COLO668 (cell line): ENCODE data around the gene HES1.
"Not testable (repeated sequence)": the region's sequence is repeated elsewhere in the genome, so short reads cannot be mapped to it uniquely, and the experiment has no call there.

Source experiments
- DNase-seq: peaks from one replicate; lab custom pipeline; 2025; ENCODE audit not compliant: unreplicated experiment; lab: John Stamatoyannopoulos, UW

Gene HES1

DNA sequence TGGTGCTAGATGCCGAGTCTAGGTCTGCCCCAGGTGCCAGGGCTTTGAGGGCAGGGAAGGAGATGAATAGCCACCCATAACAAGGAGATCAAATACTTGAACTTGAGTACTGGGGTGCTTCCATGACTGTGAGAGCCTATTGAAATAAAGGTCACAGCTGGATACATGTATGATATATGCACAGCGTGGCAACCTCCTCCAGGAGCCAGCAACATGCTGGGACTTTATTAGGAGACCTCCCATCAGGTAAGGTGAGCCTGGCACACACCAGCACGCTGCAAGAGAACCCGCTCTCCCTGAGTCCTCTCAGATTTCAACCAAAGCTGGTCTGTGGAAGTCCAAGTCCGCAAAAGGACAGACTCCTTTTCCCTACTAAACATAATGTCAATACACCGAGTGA, 10.5 kb upstream of the HES1 start:
- peak; percentile 71 for DNase-seq

DNA sequence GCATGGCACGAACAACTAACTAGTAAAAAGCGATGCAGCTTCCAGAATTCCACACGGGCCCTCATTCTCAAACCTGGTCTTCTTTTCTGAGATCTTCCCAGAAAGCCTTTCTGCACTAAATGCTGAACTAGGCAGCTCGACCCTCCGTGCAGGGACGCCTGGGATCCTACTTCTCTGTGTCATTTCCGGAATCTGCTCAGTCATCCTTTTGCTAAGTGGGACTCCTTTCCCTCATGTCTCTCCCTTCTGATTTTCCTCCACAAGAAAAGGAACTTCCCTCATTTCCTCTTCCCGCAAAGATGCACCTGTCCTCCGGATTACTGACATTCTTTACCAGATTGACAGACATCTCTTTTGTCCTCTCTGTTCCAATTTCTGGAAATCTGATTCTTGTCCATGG, 9.2 kb upstream of the HES1 start:
- DNase-seq, result no peak

DNA sequence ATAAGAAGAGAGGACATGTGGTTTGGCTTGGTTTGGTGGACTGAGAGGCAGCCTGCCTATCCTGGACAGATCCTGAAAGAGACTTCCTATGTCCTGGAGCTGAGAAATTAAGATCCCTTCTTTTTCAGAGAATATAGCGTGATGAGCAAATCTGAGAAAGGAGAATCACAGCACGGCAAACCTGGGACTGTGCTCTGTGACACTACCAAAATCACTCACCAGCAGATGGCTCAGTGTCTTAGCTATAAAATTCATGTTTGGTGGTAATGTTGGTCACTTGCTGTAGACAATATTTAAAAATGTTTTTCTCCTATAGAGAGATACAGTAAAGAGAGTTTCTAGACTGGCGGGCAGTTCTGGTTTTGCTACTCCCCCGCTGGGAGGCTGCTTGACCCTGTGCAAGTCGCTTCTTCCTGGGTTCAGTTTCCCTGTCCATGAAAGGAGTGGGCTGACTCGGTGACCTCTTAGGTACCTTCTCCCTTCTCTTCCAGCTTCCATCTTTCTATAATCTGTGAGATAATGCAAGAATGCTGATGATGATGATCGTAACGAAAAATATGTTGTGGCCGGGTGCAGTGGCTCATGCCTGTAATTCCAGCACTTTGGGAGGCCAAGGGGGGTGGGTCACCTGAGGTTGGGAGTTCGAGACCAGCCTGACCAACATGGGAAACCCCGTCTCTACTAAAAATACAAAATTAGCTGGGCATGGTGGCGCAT, 7.6 kb upstream of the HES1 start:
- no peak for DNase-seq

DNA sequence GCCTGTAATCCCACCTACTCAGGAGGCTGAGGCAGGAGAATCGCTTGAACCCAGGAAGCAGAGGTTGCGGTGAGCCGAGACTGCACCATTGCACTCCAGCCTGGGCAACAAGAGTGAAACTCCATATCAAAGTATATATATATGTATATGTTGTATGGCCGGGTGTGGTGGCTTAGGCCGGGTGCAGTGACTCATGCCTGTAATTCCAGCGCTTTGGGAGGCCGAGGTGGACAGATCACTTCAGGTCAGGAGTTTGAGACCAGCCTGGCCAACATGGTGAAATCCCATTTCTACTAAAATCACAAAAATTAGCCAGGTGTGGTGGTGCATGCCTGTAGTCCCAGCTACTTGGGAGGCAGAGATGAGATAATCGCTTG, 7.0 kb upstream of the HES1 start:
- DNase-seq, result not testable (repeated sequence)

DNA sequence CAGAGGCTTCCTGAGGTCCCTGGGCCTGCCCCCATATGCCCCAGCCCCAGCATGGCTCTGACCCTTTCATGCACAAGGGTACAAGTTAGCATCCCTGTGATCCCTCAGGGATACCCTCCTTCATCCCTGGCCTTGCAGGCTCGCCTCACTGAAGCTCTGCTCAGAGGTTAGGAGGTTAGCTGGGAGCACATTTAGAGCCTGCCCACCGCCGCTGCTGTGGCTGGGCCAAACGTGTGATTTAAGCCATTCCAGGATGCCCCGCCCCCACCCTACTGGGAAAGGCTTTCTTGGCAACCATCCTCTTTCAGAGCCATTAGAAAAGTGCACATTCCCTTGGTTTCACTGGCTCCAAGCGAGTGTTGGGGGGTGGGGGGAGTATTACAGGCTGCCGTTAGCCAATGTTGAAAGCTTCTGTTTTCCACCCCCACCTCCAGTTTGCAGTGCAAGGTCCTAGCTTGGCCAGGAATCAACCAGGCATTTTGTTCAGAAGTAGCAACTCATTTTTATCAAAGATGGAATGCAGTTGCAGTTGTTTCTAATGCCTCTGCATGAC, 6.3 kb upstream of the HES1 start:
- DNase-seq, result no peak

DNA sequence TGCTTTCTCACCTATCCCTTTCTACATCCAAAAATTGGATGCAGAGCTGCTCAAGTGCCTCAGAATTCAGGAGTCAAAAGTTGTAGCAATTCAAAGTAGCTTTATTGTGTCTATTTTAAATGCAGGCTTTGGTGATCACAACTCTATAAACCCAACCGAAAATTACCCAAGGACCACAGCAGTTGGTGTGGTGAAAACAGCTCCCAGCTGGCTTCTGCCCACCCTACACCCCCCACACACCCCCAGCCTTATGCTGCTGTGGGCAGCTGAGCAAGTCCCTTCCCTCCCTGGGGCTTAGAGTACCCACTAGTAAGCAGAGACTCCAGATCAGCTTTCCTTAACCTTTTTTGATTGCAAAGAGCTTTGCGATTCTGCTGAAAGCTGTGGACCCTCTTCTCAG, 5.8 kb upstream of the HES1 start:
- no peak for DNase-seq

DNA sequence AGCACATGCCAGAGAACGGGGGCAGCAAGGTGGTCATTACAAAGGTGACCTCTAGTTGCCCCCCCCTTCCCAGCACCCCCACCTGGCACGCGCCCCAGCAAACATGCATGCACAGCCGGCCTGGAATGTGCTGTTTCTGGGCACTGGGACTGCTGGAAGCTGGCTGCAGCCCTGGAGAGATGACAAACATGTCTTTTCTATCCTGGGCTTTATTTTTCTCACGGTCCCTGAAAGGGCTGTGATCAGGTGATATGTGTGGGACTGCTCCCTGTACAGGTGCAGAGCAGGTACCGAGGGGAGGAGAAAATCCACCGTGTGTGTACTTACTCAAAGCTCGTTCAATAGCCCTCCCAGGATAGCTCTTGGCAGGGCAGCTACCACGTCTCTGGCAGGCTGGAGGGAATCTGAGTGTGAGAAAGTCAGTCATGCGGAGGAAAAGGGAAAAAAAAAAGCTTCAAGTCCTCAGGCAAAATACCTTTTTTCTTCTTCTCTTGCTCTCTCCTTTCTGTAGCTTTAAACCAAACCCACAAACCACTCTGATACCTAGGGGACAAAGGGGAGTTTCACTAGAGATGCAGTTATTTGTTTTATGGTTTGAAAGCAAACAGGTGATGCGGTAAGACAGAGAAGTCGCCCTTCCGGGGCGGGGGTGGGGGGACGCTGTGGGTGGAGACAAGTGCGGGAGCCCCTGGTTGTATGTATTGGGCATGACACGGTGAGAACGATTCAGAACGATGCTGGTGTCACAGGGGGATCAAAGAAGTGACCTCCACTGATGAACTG, 5.0 kb upstream of the HES1 start:
- peak; percentile 72 for DNase-seq

DNA sequence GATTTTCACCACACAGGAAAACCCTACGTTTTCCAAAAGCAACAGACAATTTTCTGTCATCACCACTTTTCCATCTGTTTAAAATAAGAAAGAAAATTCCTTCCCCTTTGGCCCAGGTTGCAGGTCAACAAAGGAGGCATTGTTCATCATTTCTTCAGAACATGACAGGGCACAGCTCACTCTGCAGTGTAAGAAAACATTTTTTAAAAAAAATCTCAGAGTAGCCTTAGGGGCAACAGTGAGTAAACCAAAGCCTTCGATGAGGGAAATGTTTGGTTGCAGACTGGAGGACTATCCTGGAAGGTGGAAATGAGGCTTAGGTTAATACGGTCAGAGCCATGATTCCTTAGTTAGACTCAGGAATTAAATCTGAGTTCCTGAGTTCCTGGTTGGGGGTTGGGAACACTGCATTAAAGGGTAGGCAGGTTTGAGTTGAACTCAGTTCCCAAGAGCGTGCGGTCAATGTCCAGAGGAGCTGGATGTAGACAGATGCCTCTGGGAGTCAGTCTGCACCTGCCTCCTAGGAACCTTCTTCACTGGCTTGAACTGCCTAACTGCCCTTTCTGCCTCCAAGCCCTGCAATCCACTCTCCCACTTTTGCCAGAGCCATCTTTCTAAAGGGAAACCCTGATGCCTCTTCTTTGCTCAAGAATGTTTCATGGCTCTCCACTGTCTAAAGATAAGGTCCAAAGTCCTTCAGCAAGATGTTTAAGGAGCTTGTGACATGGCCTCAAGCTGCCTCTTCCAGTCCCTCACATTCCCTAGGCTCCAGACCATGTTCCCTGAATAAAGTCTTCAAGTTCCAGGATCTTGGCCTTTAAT, 3.3 kb upstream of the HES1 start:
- DNase-seq, result no peak

DNA sequence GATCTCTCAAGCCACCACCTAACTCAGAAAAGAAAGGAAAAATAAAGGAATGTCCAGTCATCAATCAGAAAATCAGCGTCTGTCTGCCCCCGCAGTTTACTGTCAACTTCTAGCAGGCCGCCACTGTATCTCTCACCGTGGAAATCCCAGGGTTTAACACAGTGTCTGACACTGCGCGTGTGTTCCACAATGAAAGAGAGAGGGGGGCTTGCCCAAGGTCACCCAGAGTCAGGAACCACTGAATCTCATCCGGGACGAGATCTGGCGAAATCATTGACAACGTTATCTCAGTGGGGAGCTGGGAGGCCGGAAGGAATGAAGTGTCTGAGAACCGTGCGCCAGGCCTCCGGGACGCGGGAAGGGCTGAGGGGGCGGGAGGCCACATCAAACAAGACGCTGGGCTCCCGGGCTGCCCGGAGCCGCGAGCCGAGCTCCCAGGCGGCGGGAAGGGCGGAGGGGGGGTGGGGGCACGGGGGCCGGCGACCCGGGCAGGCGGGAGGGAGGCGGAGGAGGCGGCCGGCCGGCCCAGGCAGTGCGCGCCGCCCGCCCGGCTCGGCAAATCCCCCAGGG, 2.2 kb upstream of the HES1 start:
- DNase-seq, result peak; percentile 70

DNA sequence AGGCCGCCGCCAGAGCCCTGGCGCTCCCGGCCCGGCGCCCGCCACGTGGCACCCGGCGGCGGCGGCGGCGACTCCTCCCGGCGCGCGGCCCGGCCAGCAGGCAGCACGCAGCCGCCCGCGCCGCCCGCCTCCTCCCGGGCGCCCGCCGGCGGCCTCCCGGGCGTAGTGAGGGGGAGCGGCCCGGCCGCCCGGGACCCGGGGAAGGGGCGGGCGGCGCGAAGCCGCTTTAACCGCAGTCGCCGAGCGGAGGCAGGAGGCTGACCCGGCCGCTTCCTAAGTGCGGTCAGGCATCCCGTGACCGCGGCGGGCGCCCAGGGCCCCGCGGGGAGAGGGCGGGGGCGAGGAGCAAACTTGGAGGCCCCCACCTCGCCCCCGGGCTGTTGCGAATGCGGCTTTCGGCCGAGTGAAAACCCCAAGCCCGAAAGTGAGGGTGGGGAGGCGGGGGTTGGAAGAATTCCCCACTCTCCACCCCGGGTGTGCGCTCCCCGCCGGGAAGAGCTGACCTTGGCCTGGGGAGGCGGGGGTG, 1.7 kb upstream of the HES1 start:
- peak; percentile 85 for DNase-seq

DNA sequence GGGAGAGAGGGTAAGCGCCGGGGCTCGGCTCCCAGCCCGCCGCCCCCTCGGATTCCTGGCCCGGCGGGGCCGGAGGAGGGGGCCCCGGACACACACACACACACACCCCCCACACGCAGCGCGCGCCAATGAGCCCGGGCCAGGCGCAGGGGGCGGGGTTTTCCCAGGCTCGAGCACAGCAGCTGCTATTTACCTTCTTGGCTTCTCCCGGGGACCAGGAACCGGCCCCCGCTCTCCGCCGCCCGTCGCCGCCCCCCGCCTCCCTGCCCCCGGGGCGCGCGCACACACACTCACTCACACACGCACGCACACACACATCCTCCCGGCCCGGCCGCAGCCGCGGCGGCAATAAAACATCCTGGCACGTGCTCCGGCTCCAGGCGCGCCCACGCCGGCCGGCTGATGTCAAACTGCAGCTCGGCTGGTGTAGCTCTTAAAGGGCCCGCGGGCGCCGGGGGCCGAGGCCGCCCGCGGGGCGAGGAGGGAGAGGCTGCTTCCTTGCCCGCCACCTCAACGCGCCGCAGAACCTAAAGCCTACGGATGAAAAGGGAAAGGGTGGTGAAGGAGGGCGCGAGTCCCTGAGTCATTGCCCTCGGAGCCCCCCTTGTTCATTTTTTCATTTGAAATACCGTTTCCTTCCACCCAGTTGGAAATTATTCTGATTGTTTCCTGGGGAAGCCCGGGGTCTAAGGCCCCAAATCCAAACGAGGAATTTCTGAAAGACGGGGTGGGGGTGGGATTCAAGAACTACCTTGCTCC, 1.0 kb upstream of the HES1 start:
- peak; percentile 96 for DNase-seq

DNA sequence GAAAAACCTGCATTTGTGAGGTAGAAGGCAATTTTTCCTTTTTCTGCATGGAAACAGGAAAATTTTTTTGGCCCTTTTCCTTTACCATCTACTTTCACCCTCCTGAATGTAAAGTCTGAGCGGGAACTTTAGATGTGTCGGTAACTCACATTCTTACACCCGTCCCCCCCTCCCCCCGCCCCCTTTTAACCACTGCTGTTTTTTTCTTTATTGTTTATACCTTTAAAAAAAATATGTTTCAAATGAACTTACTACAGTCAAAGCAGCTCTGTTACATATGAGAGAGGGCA, 487 bp upstream of the HES1 start:
- DNase-seq, result no peak

DNA sequence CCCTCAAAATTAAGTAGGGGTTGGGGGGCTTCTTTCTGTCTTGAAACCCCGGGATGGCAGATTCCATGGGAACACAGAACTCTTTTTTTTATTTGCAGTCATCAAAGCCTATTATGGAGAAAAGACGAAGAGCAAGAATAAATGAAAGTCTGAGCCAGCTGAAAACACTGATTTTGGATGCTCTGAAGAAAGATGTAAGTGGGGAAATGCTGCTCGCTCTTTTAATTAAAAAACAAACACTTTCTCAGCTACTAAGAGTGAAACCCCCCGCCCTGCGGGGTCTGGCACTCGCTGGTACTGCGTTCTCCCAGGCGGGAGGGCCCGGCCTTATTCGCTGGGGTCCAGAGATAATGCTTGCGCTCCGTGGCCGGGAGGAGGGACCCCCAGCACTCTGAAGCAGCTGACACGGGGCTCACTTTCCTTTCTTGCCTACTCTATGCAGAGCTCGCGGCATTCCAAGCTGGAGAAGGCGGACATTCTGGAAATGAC, 615 bp downstream of the HES1 start:
- peak; percentile 52 for DNase-seq

DNA sequence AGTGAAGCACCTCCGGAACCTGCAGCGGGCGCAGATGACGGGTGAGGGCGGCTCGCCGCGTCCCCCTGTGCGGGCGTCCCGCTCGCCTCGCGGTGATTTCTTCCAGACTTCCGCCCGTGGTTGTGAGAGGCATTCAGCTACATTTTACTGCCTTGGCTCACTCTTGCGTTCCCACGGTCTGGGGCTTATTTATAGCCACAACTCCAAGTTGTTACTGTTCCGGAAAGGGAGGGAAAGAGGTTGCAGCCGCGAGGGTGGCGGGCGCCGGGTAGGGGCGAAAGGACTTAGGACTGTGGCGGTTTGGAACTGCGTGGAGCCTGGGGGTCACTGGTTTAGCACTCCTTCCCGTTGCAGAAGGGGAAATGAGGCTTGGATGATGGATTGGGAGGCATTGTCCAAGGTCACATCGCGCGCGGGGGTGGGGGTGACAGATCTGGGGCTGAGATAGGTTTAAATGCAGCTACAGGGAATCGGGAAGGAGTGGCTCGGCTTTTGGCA, 1.1 kb downstream of the HES1 start:
- peak; percentile 67 for DNase-seq

DNA sequence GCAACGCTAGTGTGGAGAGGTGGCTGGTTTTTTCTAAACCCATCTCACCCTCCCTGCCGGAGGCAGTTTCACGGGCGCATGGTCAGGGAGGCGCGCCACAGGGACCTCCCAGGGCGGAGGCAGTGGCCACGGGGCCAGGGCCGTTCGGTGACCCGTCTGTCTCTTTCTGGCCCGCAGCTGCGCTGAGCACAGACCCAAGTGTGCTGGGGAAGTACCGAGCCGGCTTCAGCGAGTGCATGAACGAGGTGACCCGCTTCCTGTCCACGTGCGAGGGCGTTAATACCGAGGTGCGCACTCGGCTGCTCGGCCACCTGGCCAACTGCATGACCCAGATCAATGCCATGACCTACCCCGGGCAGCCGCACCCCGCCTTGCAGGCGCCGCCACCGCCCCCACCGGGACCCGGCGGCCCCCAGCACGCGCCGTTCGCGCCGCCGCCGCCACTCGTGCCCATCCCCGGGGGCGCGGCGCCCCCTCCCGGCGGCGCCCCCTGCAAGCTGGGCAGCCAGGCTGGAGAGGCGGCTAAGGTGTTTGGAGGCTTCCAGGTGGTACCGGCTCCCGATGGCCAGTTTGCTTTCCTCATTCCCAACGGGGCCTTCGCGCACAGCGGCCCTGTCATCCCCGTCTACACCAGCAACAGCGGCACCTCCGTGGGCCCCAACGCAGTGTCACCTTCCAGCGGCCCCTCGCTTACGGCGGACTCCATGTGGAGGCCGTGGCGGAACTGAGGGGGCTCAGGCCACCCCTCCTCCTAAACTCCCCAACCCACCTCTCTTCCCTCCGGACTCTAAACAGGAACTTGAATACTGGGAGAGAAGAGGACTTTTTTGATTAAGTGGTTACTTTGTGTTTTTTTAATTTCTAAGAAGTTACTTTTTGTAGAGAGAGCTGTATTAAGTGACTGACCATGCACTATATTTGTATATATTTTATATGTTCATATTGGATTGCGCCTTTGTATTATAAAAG, 1.8 kb downstream of the HES1 start:
- DNase-seq, result peak; percentile 79

DNA sequence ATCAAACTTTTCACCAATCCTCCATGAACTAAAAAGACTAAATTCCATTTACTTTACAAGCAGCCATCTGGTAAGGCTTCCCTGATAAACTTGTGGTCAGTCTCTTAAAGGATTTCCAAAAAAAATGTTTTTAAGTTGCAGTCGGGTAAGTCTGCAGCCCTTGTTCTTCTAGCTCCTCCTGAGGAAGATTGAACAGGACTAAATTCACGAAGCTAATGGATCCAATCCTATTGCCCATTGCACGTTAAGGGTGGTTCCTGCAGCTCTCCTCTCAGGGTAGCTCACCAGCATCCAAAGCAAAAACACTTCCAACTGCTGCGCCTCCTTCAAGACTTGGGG, 2.8 kb downstream of the HES1 start:
- no peak for DNase-seq

DNA sequence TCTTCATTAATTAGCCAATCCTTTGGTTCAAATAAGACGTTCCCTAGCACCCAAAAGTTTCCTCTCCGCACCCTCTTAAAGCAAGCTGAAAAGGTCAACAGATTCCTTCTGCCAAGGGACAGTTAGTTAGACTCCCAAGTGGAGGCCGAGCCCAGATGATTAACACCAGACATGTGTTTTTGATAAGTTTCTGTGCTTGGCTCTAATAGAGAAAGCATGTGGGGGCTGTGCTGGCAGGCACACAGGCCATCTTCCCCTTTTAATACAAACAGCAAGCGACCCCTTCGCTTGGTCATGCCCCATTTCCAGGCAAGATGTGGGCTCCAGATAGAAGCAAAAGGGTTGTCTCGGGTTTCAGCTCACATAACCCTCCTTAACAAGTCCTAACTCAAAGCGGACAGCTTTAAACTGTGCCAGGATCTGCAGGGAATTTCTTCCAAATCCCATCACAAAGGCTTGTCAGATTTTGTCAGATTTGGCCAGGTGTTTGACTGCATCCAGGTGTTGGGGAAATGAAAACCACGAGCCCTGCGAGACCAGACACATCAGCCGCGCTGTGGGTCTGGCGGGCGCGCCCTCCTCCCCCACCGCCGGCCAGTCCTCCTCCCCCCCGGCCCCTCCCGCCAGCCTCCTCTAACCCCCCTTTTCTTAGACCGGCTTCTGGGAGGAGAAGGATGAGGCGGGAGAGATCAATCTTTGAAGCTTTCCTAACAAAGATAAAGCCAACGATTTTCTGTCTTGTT, 3.3 kb downstream of the HES1 start:
- DNase-seq, result peak; percentile 54

DNA sequence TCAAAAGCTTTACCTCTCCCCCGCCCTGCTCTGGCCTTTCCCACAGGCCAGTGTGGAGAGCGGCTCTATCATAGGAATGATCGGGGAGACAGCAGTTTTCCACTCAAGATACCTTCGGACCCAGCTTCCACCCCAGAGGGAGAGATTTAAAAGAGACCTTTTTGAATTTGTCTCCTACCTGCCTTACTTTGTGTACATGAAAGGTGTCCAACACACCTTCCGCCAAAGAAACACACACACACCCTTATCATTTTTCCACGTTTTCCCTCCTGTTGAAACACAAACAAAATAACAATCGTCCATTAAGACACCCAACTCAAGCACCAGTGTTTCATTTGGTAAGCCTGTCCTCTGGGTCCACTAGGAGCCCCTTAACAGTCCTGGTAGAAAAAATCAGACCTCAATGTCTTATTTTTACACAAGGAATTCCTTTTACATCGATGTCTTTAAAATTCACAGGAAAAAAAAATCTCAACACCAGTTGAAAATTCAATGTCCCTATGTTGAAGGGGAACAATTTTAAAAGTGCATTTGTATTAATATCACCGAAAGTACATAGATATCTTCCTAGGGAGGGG, 4.0 kb downstream of the HES1 start:
- peak; percentile 54 for DNase-seq
